GM21360 (cell line): Measurements from ENCODE around the gene GPR26.

ENCODE experiments used
- ATAC-seq: cut with Tn5 transposase; IDR thresholded peaks from one replicate; pipeline ENCODE4 v1.9.1; 2021; ENCODE audit warnings: mild to moderate bottlenecking, moderate library complexity; ENCODE audit not compliant: unreplicated experiment

Gene GPR26, protein sequence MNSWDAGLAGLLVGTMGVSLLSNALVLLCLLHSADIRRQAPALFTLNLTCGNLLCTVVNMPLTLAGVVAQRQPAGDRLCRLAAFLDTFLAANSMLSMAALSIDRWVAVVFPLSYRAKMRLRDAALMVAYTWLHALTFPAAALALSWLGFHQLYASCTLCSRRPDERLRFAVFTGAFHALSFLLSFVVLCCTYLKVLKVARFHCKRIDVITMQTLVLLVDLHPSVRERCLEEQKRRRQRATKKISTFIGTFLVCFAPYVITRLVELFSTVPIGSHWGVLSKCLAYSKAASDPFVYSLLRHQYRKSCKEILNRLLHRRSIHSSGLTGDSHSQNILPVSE

DNA sequence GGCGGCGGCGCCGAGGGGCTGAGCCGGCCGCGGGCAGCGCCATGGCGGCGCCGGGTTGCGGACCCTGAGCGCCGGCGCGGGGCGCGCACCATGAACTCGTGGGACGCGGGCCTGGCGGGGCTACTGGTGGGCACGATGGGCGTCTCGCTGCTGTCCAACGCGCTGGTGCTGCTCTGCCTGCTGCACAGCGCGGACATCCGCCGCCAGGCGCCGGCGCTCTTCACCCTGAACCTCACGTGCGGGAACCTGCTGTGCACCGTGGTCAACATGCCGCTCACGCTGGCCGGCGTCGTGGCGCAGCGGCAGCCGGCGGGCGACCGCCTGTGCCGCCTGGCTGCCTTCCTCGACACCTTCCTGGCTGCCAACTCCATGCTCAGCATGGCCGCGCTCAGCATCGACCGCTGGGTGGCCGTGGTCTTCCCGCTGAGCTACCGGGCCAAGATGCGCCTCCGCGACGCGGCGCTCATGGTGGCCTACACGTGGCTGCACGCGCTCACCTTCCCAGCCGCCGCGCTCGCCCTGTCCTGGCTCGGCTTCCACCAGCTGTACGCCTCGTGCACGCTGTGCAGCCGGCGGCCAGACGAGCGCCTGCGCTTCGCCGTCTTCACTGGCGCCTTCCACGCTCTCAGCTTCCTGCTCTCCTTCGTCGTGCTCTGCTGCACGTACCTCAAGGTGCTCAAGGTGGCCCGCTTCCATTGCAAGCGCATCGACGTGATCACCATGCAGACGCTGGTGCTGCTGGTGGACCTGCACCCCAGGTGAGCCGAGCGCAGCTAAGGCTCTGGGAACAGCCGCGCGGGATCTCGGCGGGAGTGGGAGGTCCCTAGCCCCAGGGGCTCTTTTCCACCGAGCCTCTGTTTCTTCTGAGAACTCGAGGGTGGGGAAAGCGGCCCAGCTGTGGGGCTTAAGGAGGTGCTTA, at the start of gene GPR26:
Gene GPR26 (plus strand): TSS at position 38 of the 919 bp plus-strand sequence. CDS start 53 bp downstream, at position 91.
- no peak for ATAC-seq

DNA sequence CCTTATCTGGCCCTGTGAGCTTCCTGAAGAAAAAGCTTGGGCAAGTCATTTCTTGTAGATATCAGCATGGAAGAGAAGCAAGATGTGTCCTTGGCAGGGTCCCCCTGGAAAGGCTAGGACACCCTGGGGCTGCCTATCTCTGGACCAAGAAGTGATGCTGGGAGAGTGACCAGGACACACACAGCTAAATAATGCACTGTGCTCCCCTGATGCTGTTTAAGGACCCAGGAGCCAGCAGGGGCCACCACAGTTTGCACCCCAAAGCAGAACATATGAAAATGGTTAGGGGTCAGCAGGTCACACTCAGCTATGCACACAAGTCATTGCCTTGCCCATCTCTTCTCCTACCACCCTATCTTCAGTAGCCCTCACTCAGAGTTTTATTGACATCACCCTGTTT, 47.9 kb upstream of the GPR26 start:
- ATAC-seq, result no peak

DNA sequence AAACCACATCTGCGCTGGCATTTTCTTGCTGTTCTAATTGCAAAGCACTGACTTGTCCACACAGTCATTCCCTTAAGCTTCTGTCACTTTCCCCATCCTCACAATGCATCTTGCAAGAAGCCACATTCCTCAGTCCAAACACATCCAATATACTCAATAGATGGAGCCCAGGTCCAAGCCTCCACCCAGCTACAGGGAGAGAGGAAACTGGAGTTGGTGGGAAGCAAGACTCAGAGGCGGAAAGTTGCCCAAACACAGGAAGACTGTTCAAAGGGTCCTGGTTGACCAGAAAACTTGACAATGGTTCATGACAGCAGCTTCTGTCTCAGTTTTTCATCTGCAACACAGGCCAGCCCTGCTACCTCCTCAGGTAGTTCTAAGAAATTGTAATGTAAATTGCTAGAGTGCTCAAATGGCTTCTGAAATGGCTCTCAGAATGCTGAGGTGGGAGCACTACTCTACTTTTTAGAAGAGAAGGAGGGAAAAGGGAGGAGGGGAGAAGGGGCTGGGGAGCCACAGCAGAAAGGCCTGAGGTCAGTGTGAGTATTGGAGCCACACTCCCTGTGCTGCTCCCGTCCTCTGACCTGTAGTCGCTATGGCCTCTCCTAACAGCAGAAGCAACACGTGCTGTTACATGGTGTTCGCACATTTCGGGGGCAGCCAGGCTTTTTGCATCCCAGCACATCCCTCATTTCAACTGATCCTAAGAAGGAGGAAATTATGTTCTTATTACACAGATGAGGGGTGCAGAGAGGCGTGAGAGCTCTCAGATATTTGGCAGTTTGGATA, 46.9 kb upstream of the GPR26 start:
- ATAC-seq, result no peak

DNA sequence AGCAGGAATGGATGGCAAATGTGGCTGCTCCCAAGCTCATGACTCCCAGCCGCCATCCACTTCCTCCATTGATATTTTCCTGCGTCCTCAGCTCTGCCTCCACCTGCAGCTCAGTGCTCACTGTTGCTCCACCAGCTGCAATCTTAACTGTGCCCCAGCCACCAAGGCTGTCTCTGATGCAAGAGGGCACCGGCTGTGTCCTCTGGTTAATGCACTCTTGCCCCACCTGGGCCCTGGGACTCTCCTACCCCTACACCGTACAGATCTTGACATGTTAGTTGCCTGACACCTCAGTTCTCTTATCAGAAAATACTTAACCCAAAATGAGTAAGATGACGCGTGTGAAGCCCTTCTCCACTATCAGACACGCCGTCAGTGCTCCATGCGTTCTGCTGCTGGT, 45.5 kb upstream of the GPR26 start:
- ATAC-seq, result no peak

DNA sequence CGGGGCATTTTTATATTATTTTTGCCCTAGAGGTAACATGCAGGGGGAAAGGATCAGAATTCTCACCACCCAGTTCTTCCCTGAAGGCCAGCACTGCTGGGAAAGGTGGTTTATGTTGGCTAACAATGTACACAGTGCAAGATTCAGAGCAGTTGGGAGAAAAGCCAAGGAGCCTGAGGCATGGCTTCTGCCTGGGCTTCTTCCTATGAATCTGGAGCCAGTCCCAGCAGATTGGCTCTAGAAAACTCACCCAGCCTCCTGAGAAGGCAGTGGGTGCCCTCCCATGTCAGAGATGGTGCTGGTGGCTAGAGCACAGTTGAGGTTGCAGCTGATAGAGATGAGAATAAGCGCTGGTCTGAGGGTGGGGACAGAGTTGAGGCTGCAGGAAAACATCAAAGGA, 44.7 kb upstream of the GPR26 start:
- ATAC-seq, result no peak

DNA sequence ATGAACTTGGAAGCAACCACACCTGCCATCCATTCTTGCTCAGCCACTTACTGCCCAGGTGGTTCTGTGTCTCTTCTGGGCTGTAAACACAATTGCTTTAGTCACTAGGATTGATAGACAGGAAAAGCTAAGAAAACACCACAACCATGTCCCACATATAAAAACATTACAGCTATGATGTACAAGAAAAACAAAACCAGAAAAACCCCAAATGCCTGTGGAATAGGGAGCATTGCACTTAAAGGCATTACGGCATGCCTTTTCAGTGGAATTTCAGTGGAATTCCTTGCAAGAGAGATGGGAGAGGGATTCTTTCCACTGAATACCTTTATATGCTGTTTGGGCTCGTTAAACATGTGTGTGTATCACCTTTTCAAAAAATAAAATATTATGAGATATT, 44.2 kb upstream of the GPR26 start:
- no peak for ATAC-seq

DNA sequence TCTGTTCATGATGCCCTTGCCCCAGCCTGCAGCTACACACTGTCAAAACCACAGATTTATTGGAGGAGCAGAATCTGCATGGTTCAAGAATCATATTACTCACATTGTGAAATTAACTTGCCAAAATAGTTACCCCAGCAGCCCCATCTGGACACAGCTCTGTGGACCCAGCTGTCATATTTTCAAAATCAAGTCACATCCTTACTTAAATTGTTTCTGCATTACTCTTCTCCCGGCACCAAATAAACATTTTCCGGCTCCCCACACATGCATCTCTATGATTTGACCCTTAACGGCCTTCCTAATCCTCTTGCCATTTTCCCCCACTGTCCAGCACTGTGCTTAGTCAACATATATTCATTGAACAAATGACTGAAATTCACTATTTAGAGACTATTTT, 43.8 kb upstream of the GPR26 start:
- ATAC-seq, result no peak

DNA sequence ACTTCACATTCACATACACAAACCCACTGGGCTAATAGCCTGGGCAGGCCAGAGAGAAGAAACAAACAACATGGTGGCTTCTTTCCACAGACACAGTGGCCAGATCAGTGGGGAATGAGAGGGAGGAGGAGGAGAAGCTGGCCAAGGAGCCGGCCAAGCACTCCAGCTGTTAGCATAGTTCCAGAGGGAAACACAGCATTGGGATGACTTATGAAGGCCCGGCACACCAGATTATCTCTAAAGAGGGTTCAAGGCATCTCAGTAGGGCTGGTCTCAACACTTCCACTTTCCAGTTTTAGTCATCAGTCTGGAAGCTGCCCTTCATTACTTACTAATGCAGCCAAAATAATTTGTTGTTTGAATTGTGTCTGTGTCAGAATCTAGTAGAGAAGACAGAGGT, 42.1 kb upstream of the GPR26 start:
- no peak for ATAC-seq

DNA sequence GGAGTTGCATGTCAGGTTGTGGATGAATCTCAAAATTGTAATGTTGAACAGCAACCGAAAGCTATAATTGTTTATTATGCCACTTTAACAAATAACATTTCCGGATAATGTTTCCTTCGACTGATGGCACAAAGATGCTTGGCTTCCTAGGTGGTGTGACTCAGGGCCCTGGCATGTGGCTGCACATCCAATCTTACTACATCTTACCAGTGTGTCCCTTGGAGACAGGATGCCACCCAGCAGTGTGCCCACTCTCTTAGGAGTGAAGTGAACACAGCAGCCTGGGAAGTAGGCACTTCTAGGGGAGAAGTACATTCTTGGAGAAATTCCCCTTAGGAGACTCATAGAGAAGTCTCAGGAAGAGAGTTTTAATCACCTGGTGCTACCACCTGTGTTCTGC, 33.0 kb upstream of the GPR26 start:
- ATAC-seq, result no peak

DNA sequence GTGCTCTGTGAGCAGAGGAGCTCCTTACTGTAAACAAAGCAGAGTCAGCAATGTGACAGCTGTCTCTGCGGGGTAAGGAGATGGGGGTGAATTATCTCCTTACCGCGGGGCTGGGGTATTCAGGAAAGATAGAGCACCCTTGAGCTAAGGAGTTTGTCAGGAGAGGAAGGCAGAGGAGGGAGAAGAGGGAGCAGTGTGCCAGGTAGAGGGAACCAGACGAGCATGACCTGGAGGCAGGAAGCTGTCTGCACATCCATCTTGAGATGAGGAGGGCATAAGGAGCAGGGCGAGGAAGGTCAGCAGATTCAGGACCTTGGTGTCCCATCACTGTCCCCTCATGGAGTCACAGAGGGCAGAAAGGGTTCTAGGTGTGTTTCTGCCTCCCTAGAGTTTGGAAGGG, 32.5 kb upstream of the GPR26 start:
- ATAC-seq, result no peak

DNA sequence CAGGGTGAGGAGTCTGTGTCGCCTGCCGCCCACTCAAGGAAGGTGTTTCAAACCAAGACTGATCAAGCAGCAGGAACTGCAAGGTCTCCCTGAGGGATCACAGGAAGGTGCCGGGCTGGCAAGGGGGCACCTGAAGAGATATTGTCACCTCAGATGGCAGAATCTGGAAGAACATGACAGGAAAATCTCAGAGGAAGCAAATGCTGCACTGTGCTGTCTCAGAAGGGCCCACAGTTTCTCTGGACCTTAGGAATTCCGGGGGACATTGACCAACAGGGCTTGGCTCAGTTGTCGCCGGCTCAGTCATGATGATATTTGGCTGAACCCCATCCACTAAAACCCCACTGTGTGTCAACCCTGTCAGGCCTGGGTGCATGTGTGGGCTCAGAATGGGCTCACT, 31.9 kb upstream of the GPR26 start:
- no peak for ATAC-seq

DNA sequence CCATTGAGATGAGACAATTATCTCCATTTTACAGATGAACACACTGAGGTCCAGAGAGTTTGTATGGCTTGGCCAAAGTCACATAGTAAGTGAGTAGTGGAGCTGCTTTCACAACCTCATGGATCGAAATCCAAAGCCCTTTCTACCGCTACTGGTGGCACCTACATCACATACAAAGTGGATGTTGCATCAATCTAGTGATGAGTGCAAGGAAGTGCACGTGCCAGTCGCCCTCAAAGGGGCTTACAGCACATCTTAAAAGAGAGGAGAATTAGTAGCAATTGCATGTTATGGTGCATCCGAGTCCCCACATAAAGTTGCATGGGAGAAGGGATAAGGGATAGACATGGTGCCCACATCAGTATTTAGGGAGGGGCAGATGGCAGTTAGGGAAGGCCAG, 31.0 kb upstream of the GPR26 start:
- no peak for ATAC-seq

DNA sequence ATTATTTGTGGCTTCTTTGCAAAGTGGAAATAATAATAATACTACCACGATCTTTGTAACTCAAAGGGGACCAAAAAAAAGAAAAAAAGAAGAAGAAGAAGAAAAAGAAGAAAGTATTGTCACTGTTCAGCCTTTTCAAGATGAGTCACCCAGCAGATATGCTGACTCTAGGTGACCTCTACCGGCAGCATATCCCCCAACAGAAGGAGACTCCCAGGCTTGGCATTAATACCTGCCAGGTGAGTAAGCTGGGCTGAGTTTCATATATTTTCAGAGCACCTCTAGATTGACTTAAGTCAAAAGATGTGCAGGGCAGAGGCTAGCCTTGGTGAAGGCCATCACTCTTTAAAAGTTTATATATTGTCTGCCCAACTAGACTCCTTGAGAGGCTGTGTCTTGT, 30.4 kb upstream of the GPR26 start:
- no peak for ATAC-seq

DNA sequence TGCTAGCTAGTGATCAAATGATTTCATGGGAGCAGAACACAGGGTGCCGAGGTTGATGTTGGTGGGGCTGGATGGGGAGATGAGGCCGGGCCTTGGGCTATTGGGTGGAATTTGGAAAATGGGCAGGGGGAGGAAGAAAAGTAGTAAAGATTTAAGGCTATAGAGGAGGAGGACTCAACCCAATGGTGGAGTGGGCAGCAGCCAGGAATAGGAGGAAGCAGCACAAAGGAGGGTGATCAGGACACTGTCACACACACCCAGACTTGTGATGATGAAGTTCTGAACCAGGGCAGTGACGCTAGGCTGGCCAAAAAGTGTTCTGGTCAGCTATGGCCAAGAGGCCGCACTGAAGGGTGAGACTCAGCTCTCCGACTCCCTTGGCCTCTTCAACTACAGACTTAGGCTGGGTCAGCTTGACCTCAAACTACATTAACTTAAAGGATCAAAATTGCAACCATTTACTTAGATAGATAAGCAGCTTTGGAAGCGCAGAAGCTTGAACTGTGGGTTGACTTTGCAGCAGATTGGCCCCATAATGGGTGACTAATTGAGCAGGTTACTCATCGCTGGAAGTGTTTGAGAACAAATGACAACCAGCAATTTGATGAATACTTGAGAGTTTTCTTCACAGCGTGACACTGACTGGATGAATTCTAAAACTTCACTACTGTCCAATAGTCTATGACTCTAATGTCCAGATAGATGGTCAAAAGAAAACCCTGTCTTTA, 29.4 kb upstream of the GPR26 start:
- no peak for ATAC-seq

DNA sequence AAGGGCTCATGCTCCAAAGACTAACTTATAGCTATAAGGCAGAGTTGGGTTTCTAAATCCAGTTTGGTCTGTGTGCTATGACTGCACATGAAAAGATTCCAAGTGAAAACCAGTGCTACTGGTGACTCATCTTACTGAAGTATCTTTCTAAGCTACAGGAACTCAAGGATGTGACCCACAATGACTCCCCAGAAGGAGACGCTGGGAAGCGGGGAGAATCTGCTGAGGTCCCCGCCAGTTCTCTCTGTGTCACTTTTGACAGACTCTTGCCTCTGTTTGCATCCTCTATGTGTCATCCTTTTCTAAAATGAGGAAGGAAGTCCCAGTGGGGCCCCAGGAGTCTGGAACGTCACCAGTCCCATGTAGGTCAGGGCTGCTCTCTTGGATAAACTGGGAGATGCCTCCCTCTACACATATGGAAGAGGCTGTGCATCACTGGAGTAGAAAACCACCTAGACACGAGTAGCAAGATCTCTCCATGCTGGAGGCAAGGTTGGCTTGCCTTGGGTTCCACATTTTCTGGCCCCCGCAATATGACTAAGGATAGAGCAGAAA, 28.8 kb upstream of the GPR26 start:
- ATAC-seq, result no peak

DNA sequence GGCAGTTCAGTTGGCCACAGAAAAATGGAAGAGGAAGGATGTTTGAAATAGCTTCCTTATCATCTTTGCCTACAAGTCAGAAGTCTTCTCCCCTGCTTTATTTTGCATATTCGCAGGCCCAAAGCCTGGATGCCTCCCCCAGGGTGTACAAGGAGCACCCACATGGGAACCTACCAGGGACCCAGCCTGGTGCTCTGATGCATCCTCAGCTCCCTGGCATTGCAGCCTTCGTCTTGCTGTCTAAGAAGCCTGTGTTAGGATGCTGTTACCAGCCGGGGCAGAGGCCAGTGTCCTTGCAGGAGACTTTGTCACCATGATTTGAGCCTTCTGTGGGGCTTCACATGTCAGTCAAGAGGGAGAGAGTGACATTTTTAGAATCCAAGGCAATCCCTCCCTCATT, 27.0 kb upstream of the GPR26 start:
- ATAC-seq, result no peak

DNA sequence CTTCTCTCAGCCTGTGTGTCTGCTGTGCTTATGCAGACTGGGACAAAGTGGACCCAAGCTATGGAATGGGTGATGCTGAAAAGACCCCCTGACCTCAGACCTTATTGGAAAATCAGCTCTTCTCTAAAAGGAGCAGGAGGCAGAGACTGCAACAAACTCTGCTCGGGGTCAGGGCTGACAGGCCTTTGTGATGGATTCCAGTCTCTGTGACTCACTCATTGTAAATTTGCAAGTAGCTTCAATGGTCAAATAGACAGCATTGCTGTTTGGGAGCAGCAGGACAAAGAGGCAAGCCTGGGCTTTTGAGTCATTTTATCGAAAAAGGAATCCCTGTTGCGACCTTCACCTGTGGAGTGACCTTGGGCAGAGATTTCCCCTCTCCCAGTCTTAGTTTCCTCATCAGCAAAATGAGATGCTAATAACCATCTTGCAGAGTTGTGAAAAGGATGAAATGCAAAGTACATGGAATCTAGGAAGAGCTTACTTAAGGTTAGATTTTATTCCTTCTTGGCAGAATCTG, 26.1 kb upstream of the GPR26 start:
- no peak for ATAC-seq

DNA sequence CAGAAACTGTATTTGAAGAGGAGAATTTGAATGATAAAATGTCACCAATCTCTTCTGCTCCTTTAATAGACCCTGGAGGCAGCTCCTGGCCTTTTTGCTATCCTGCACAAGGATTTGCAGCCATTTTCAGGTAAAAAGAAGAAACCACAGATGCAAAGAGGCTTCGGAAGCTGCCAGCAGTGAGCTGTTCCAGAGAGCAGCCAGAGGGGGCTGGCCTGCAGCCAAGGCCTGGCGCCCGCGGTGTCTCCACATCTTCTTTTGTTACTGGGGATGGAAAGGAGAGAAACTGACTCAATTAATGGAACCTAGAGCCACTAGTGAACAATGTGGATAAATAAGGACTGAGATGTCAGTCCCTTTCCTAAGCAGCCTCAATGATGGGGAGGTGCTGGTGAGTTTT, 23.9 kb upstream of the GPR26 start:
- no peak for ATAC-seq

DNA sequence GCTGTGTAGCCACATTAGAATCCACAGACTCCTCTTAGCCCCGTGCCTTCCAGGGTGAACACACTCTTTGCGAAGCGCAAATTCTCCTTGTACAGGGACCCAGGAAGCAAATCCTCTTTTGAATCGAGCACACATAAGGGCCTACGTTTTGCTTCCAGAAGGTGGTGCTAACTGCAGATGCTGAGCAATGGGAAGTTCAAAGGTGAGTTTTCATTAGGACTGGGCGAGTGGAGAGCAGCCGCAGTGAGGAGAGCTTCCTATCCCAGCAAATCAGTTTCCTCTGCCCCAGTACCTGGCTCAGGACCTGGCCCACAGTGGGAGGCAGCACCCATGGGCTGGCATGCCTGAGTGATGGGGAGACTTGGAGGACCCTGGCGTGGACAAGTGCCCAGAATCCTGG, 23.5 kb upstream of the GPR26 start:
- ATAC-seq, result no peak

DNA sequence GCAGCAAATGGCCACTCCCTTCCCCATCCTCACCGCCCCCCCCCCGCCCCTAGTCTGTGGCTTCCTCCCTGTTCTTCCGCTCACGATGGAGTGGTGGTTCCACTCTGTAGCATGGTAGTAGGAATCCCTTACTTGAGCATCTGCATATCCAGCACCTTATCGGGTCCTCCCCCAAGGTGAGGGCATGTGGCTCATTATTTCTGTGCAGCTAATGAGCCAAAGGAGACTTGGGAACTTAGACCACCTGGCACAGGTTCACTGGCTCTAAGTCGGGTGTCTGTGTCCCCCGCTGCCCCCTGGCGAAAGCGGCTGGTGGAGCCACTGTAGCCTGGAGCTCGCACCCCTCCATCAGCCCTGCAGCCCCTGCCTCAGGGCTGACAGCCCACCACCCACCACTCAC, 22.8 kb upstream of the GPR26 start:
- no peak for ATAC-seq
